ENCODE data around the gene FAM98B. TPM values are rescaled to one million over a fixed set of nuclear protein-coding genes. Genes with fewer than 3 reads are reported as not detected.

The FAM98B gene
- total and polyA plus RNA-seq, 2 of the 8 experiments (the other 6 are each of a cell fraction or from before 2014, with no cell fraction given) = 5.9 to 48.4 TPM

- H4K20me1 ChIP-seq (replicated peaks in 1 of 2; ENCODE audit: control insufficient read depth in 1 of 2, insufficient read depth in 2 of 2, low read length in 2 of 2) = no peaks in the 10 kb centered on the region
- DNase-seq (ENCODE audit: low read depth in 1 of 2, low spot score in 2 of 2) (no peak), FAIRE-seq (no peak)
- H2BK12ac ChIP-seq (ENCODE audit: low read depth, low read length) = no peak overlapping the region
- no peaks in the 10 kb centered on the region for H3K27me3 ChIP-seq (replicated peaks in 1 of 4; ENCODE audit: control insufficient read depth in 3 of 4, extremely low read depth in 1 of 4, insufficient read depth in 3 of 4, low read length in 3 of 4)
- H3K4me2 ChIP-seq (ENCODE audit: insufficient read depth in 1 of 2, low read depth in 2 of 2, low read length in 2 of 2) = no peak overlapping the region
- H4K8ac ChIP-seq (ENCODE audit: extremely low read depth, insufficient read depth, low read length) = no peak overlapping the region
- H3K79me1 ChIP-seq (ENCODE audit: low read depth, low read length) = no peaks in the 10 kb centered on the region
- peaks cover 0 to 27% (median 7%) of the 10 kb centered on the region in 4 experiments; a peak in 5 of 8 replicates for H3K36me3 ChIP-seq (ENCODE audit: control insufficient read depth in 2 of 4, insufficient read depth in 4 of 4, low read length in 3 of 4)
- no peak overlapping the region for H2BK5ac ChIP-seq (ENCODE audit: low read depth, low read length)
- H3K9ac ChIP-seq (replicated peaks in 1 of 4; ENCODE audit: extremely low read depth in 1 of 4, low read depth in 3 of 4, low read length in 3 of 4) = no peak overlapping the region
- no peak overlapping the region for H2BK20ac ChIP-seq (ENCODE audit: low read length)
- H3K56ac ChIP-seq (replicated peaks; ENCODE audit: insufficient read length, low read depth, low read length) = no peak overlapping the region
- POLR2A ChIA-PET (ENCODE audit: partially characterized antibody) = interaction anchor here (0.6 kb wide), 1 partner anchor 34 kb away, joined by 3 read pairs; no protein-coding TSS in a partner anchor
- no peak overlapping the region for H3K23ac ChIP-seq (ENCODE audit: insufficient read length)
- H3K23me2 ChIP-seq (ENCODE audit: low read depth, low read length) = no peaks in the 10 kb centered on the region
- TF ChIP-seq SP1 (IDR thresholded peaks at IDR 0.05; ENCODE audit: low read depth, low read length) = no peak
- TF ChIP-seq USF2 (IDR thresholded peaks at IDR 0.05; ENCODE audit: low read length) = no peak
- no peak for TF ChIP-seq EGR1 (IDR thresholded peaks at IDR 0.05; ENCODE audit: borderline replicate concordance, low read depth, low read length)
- TF ChIP-seq TAF7 (optimal IDR thresholded peaks at IDR 0.05; ENCODE audit: borderline replicate concordance, low read depth, low read length) = no peak
- TF ChIP-seq TCF12 (IDR thresholded peaks at IDR 0.05; ENCODE audit: low read depth, low read length) = no peak
- no peak for TF ChIP-seq POU5F1 (IDR thresholded peaks at IDR 0.05; ENCODE audit: low read depth, low read length)
- H3K18ac ChIP-seq (ENCODE audit: extremely low read depth, low read length) = no peak overlapping the region
- H3K79me2 ChIP-seq (ENCODE audit: control insufficient read depth in 1 of 2, insufficient read depth in 2 of 2, low read length in 2 of 2) = no peaks in the 10 kb centered on the region
- H3K4me3 ChIP-seq (ENCODE audit: extremely low read depth in 1 of 4, insufficient read depth in 2 of 4, low read depth in 3 of 4, low read length in 4 of 4) = no peak overlapping the region
- H3K14ac ChIP-seq (ENCODE audit: insufficient read length) = no peak overlapping the region
- H4K5ac ChIP-seq (ENCODE audit: insufficient read length, low read depth, low read length) = no peak overlapping the region
- no peak overlapping the region for H4K91ac ChIP-seq (replicated peaks; ENCODE audit: insufficient read length, low read length)
- H3K4ac ChIP-seq (replicated peaks; ENCODE audit: insufficient read length, low read depth, low read length) = no peak overlapping the region
- H2BK120ac ChIP-seq (replicated peaks; ENCODE audit: low read depth, low read length) = no peak overlapping the region
- no peaks in the 10 kb centered on the region for H3K4me1 ChIP-seq (replicated peaks in 1 of 4; ENCODE audit: control insufficient read depth in 3 of 4, insufficient read depth in 4 of 4, low read length in 3 of 4)
- H2AK5ac ChIP-seq (ENCODE audit: low read depth, low read length) = no peak overlapping the region
- H2AFZ ChIP-seq (ENCODE audit: low read length) = no peak overlapping the region
- H3K9me3 ChIP-seq (ENCODE audit: insufficient read depth in 2 of 2, low read depth in 1 of 2, low read length in 1 of 2) = no peaks in the 10 kb centered on the region
- no peak overlapping the region for H2BK15ac ChIP-seq (ENCODE audit: low read length)
- CTCF ChIA-PET (ENCODE audit: partially characterized antibody) = interaction anchor here (0.9 kb wide), 1 partner anchor 42 kb away, joined by 4 read pairs; no protein-coding TSS in a partner anchor
- H3K27ac ChIP-seq (ENCODE audit: low read depth, low read length) = no peak overlapping the region
These were observed 28.6 kb downstream of the FAM98B start for GRCh38 chr15:38482572-38482971.
